GM12873 (cell line): Measurements from ENCODE around the gene LCN9.

Experiments used
- TF ChIP-seq, protein P1 (sequence below): IDR thresholded peaks from 2 replicates; pipeline ENCODE4 v1.5.1; 2012; ENCODE audit warnings: low read depth, mild to moderate bottlenecking, moderate library complexity, low read length, control low read depth; ENCODE audit not compliant: insufficient read depth; ENCODE audit errors: missing control alignments

LCN9 gene, protein sequence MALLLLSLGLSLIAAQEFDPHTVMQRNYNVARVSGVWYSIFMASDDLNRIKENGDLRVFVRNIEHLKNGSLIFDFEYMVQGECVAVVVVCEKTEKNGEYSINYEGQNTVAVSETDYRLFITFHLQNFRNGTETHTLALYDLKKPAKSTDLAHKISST

DNA sequence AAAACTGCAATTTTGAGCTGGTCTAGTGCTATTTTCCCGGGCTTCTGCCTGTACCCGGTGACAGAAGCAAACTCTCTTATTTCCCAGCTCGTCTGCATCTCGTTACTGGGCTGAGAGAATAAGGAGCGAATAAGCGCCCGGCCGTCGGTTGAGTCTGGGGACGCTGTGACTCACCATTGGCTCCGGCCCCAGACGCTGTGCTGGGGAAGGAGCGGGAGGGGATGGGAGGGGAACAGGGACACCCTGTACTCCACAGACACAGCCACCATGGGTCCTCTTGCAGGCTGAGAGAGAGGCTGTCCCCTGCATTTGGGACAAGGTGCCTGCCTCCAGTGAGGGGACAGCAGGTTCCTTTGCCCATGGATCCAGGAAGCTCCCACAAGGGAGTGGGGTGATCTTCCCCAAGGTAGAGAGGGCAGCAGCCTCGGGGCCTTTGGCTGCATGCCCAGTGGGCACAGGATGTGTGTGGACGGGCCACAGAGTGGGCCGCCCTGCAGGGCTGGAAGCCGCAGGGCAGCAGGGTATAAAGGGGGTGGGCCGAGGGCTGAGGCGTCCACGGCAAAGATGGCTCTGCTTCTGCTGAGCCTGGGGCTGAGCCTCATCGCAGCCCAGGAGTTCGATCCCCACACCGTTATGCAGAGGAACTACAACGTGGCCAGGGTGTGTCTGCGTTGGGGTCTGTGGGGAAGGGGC is at the start of gene LCN9:
Gene LCN9, plus strand, starts transcription at position 552 of the 693 bp plus-strand sequence. Its CDS starts 13 bp downstream, at position 565.
- TF ChIP-seq, protein P1, sequence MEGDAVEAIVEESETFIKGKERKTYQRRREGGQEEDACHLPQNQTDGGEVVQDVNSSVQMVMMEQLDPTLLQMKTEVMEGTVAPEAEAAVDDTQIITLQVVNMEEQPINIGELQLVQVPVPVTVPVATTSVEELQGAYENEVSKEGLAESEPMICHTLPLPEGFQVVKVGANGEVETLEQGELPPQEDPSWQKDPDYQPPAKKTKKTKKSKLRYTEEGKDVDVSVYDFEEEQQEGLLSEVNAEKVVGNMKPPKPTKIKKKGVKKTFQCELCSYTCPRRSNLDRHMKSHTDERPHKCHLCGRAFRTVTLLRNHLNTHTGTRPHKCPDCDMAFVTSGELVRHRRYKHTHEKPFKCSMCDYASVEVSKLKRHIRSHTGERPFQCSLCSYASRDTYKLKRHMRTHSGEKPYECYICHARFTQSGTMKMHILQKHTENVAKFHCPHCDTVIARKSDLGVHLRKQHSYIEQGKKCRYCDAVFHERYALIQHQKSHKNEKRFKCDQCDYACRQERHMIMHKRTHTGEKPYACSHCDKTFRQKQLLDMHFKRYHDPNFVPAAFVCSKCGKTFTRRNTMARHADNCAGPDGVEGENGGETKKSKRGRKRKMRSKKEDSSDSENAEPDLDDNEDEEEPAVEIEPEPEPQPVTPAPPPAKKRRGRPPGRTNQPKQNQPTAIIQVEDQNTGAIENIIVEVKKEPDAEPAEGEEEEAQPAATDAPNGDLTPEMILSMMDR, result no peak

DNA sequence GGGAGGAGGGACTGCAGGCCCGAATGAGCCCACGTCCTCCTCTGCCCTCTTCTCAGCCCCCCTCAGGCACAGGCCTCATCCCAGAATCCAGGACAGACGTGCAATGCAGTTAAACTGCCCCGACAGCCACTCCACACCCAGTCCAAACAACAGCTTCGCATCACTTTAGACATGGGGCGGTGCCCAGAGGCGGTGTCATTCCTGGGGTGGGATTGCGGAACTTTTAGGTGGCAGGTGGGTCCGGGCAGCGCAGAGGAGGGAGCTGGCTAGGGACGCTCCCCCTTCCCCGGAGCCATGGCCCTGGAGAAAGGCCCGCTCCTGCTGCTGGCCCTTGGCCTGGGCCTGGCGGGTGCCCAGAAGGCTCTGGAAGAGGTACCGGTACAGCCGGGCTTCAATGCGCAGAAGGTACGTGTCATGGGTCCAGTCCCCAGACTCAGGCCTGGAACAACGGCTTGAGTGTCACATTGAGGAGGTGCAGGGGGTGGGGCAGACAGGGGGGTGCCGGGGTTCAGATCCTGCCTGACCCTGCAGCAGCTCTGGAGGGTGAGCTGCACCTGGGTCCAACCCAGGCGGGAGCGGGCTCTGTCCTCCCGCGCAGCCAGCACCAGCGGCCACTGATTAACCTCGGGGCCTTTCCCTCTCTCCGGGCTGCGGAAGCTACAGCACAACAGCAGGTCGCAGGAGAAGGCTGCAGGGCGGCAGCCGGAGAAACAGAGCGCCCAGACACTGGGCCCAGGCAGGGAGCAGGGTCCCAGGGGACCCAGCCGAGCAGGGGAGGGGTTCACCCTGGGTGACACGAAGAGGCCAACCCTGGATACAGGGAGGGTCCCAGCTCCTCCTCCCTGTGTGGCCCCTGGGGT is 48.9 kb upstream of the LCN9 start:
- TF ChIP-seq, protein P1, result no peak

- TF ChIP-seq, protein P1, result no peak
Observed at GRCh38 chr9:135614821-135615665, 48.1 kb upstream of the LCN9 start.

DNA sequence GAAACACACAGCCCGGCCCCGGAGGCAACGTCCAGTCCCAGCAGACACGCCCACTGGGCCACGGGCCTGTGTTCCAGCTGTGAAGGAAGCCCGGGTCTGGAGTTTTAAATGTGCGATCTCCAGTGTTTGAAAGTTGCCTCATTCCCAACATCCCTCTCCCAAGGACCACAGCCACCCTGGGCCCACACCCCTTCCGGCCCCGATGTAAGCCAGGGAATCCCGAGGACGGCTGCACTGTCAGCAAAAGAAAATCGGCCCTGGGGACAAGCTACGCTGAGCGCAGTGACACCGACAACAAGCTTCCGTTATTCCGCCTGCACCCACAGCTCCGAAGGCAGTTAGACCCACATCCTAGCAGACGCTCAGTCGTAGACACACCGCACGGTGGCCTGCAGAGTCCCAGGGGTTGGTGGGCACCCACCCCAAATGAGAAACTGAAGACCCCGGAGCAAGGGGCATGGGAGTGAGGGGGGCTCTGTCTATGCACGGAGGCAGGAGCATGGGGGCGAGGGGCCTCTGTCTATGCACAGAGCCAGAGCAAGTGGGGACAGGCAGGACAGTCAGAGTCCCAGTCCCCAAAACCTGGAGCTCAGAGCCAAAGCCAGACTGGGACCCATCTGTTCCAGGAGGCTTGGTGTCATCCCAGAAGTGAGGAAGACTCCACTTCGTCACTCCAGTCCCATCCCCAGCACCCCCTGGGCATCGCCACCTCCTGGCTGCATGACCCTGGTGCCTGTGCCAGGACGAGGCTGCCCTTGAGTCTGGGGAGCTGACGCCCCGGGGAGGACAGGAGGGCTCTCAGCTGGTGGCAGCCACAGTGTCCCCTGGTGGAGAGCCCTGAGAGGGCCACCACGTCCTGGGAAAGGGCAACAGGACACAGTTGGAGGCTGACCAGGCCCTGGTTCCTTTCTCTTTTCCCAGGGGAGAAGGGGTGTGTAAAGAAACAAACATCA is 47.2 kb upstream of the LCN9 start:
- TF ChIP-seq, protein P1, result peak; percentile 19

GRCh38 chr9:135616619-135617537 is 46.2 kb upstream of the LCN9 start:
- TF ChIP-seq, protein P1, result no peak
